ENCODE measurements around the gene COG6. TPM values are rescaled to one million over a fixed set of nuclear protein-coding genes. Genes with fewer than 3 reads are reported as not detected.

Gene COG6
- total RNA-seq, 4 donors from 2014 or later, result 9.8 to 20.9 (median 15.8) TPM

DNA sequence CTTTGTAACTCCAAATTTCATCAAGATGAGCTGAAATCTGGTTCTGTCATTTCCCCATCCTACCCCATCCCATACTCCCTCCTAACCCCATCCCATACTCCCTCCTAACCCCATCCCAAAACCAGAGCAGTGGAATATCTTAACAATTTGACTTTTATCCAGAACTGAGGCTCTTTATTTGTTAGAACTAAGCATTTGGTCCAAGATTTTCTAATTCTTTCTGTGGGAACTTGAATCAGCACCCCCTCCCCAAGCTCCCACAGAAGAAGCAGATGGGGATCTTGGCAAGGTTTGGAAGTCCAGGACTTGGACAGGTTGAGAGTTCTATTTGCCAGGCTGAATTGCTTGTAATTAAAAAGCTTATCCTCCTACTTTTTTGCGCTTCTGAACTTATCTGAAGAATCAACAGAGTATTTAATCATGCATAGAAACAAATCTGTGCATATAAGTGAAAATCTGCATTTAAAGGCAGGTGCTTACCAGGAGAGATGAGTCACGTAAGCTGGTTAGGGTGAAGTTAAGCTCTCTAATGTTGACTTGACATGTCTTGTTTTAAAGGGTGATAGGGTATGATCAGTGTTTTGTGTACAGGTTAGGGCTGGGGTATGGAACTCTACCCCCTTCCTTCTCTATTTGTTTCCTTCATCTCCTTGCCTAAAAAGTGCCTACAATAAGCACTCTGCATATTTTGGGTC lies 111.1 kb downstream of the COG6 start:
- no peak for DNase-seq (ENCODE audit: low spot score)
- no peak for ATAC-seq (ENCODE audit: low FRiP score)
- TF ChIP-seq, protein P1, sequence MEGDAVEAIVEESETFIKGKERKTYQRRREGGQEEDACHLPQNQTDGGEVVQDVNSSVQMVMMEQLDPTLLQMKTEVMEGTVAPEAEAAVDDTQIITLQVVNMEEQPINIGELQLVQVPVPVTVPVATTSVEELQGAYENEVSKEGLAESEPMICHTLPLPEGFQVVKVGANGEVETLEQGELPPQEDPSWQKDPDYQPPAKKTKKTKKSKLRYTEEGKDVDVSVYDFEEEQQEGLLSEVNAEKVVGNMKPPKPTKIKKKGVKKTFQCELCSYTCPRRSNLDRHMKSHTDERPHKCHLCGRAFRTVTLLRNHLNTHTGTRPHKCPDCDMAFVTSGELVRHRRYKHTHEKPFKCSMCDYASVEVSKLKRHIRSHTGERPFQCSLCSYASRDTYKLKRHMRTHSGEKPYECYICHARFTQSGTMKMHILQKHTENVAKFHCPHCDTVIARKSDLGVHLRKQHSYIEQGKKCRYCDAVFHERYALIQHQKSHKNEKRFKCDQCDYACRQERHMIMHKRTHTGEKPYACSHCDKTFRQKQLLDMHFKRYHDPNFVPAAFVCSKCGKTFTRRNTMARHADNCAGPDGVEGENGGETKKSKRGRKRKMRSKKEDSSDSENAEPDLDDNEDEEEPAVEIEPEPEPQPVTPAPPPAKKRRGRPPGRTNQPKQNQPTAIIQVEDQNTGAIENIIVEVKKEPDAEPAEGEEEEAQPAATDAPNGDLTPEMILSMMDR (IDR thresholded peaks at IDR 0.05), result no peak

DNA sequence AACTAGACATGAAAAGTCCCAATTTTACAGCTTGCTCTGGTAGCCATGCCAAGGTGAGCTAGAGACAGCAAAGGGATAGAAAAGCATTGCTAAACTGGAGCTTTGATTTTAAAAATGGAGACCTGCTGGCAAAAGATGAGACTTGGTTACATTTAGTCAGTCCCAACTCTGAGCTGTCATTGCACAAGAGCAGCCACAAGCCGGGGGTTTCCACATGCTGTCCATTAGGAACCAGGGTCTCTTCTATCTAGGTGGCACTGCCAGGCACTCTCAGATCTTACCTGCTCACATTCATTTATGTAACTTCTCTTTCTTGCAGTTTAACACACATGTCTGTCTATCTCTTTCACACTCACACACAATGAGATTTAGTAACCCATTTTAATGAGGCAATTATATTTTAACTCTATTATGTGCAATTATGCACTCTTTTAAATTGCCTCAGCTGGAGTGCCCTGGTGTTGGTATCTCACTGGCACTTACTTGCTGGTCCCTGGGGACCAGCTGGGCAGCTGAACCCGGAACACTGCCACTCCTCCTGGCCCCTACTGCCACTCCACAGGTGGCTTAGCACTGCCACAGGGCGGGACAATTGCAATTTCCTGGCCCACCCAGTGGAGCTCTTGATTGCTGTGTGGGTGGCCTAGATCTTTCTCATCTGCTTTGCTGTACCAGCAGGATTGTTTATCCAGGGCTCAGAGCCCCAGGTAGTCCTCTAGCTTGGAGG lies 112.5 kb downstream of the COG6 start:
- TF ChIP-seq, protein P1 (IDR thresholded peaks at IDR 0.05), result no peak
- DNase-seq (ENCODE audit: low spot score), result no peak
- no peak for ATAC-seq (ENCODE audit: low FRiP score)

GRCh38 chr13:39768962-39769361 lies 113.5 kb downstream of the COG6 start:
- TF ChIP-seq, protein P1 (IDR thresholded peaks at IDR 0.05), result no peak
- DNase-seq (ENCODE audit: low spot score) (no peak), ATAC-seq (ENCODE audit: low FRiP score) (no peak)

GRCh38 chr13:39770221-39771090 lies 115.0 kb downstream of the COG6 start:
- TF ChIP-seq, protein P1 (IDR thresholded peaks at IDR 0.05), result no peak
- no peak for DNase-seq (ENCODE audit: low spot score)
- ATAC-seq (ENCODE audit: low FRiP score), result no peak

DNA sequence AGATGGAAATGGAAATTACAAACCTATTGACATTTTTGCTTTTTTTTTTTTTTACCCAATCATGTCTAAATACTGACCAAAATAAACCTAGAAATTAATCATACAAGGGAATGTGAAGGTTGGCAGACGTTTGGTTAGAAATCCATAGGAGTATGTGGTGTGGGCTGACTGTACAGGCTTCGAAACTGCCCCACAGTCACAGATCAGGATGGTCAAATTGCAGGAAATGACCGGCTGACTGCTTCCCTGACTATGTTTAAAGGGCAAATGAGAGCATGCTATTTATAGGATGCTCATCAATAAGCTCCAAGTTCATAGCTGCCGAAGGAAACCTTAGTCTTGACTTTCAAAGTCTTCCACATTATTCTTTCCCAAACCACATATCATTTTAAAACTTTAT lies 118.4 kb downstream of the COG6 start:
- ATAC-seq (ENCODE audit: low FRiP score) (no peak), DNase-seq (ENCODE audit: low spot score) (no peak)
- TF ChIP-seq, protein P1 (IDR thresholded peaks at IDR 0.05), result no peak

GRCh38 chr13:39776439-39776838 lies 121.0 kb downstream of the COG6 start:
- ATAC-seq (ENCODE audit: low FRiP score) (no peak), DNase-seq (ENCODE audit: low spot score) (no peak)
- TF ChIP-seq, protein P1 (IDR thresholded peaks at IDR 0.05), result no peak
